ENCODE data around the gene HMGN3.

HMGN3 gene

GRCh38 chr6:79184641-79185040 lies 49.8 kb downstream of the HMGN3 start:
- DNase-seq (ENCODE audit: low read depth): no peak

- no peak for DNase-seq (ENCODE audit: low read depth)
Observed at GRCh38 chr6:79184086-79184485, 50.4 kb downstream of the HMGN3 start.

GRCh38 chr6:79180052-79180451 lies 54.4 kb downstream of the HMGN3 start:
- DNase-seq (ENCODE audit: low read depth): no peak

- no peak for DNase-seq (ENCODE audit: low read depth)
Observed at GRCh38 chr6:79173378-79173777, 61.1 kb downstream of the HMGN3 start.

GRCh38 chr6:79170959-79171358 lies 63.5 kb downstream of the HMGN3 start:
- no peak for DNase-seq (ENCODE audit: low read depth)

- no peak for DNase-seq (ENCODE audit: low read depth)
Observed at GRCh38 chr6:79170431-79170830, 64.1 kb downstream of the HMGN3 start.

GRCh38 chr6:79168695-79168980 lies 65.8 kb downstream of the HMGN3 start:
- DNase-seq (ENCODE audit: low read depth): no peak

GRCh38 chr6:79167931-79168694 lies 66.4 kb downstream of the HMGN3 start:
- no peak for DNase-seq (ENCODE audit: low read depth)

- DNase-seq (ENCODE audit: low read depth): no peak
Observed at GRCh38 chr6:79159846-79160245, 74.6 kb downstream of the HMGN3 start.

GRCh38 chr6:79158856-79159516 lies 75.5 kb downstream of the HMGN3 start:
- DNase-seq (ENCODE audit: low read depth): no peak

- no peak for DNase-seq (ENCODE audit: low read depth)
Observed at GRCh38 chr6:79157961-79158644, 76.4 kb downstream of the HMGN3 start.

GRCh38 chr6:79152269-79152737 lies 82.2 kb downstream of the HMGN3 start:
- no peak for DNase-seq (ENCODE audit: low read depth)

Data from T follicular helper cell (primary cell).